GM19193 (cell line): ENCODE measurements around the gene LEAP2.

Experiments
- POLR2A ChIP-seq: IDR thresholded peaks from 4 replicates; pipeline ENCODE4 v1.6.1; 2011; ENCODE audit not compliant: insufficient read depth, insufficient read length; ENCODE audit errors: extremely low read depth

The LEAP2 gene

GRCh38 chr5:132867046-132867451, 6.4 kb upstream of the LEAP2 start:
- no peak for TF ChIP-seq POLR2A

DNA sequence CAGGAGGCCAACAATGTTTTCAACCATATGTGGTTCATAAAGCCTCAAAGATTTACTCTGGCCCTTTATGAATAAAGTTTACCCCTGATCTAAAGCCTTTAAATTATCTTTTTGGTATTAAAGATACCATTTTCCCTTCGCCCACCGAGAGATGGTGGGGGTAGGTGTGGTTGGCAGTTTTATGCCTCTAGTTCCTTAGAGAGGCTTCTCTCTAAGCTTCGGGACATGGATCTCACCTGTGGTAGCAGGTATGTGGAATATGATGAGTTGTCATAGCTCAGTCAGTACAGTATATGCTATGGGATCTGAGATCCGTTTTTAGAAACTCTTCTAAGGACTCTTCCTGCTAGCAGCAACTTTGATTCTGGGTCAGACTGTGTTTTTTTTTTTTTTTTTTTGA, 4.7 kb upstream of the LEAP2 start:
- TF ChIP-seq POLR2A, result no peak

GRCh38 chr5:132870801-132871200, 2.7 kb upstream of the LEAP2 start:
- TF ChIP-seq POLR2A, result no peak

GRCh38 chr5:132871459-132872284, 1.8 kb upstream of the LEAP2 start:
- TF ChIP-seq POLR2A, result peak; percentile 16

DNA sequence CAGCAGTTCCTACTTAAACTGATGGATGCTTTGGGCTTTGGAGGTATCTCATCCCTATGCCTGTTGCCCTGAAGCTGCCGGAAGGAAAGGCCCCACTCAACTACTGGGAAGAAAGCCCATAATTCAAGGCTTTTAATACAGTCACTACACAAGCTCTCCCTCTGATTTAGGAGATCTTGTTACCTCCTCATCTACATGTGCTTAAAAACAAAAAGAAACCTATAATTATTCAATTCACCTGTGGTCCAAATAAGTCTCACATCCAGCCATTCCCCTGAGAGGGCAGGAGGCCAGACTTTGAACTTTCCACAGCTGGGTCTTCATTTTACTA, 715 bp upstream of the LEAP2 start:
- TF ChIP-seq POLR2A, result no peak

DNA sequence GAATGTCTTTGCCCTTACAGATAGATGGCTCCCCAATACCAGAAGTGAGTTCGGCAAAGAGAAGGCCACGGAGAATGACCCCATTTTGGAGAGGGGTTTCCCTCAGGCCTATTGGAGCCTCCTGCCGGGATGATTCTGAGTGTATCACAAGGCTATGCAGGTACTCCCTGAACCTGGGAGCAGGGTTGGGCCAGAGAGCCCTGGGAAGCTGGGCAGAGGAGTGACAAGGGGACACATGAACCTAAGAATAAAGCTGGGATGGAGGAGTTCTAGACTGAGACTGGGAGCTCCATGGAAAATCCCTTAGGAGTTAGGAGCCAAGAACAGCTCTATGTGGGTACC, 433 bp downstream of the LEAP2 start:
- TF ChIP-seq POLR2A, result no peak

DNA sequence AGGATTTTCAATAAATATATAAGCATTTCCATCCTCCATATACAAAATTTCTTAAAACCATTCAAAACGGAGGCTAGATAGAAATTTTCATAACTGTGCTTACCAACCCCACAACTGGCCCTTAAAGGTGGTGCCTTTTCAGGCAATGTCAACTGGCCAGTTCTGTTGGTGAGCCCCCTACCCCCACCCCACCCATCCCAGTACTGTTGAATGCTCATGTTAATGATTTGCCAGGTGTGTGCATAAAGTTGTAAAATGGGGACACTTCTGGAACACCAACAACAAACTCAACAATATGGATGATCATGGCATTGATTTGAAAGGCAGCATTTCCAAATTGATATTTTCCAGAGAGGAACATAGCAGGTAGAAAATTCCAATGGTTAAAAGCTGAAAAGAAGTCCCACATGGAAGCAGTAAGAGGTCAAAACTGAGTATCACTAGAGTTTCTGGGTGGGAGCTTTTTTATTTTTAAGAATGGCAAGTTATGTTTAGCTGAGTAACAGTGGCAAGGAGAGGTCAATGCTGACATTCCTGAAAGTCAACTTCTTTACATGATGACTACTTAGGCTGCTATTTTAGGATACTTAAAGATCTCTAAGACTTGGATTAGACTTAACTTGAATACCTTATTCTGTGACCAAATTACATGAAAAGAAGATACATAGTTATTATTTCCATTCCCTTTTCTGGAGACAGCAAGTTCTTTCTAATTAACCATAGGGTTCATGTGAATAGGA, 2.7 kb downstream of the LEAP2 start:
- no peak for TF ChIP-seq POLR2A

DNA sequence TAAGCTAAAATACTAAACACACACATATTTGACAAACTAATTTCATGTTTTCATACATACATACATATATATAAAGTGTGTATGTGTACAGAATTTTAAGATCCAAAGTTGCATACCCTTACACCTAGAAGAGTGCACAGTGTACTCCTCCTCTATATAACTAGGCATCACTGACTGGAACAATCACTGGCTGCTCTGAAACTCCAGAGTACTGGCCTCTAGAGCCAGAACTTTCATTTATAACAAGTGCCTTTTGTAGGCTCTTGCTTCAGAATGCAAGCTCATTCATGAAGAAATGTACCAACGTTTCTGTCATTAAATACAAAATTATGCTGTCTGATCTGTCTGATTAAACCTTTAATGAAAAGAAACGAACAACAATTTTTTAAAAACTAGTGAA, 4.0 kb downstream of the LEAP2 start:
- no peak for TF ChIP-seq POLR2A

GRCh38 chr5:132877938-132878337, 4.5 kb downstream of the LEAP2 start:
- no peak for TF ChIP-seq POLR2A

GRCh38 chr5:132883261-132883834, 9.9 kb downstream of the LEAP2 start:
- no peak for TF ChIP-seq POLR2A

GRCh38 chr5:132884548-132884947, 11.1 kb downstream of the LEAP2 start:
- TF ChIP-seq POLR2A, result no peak

DNA sequence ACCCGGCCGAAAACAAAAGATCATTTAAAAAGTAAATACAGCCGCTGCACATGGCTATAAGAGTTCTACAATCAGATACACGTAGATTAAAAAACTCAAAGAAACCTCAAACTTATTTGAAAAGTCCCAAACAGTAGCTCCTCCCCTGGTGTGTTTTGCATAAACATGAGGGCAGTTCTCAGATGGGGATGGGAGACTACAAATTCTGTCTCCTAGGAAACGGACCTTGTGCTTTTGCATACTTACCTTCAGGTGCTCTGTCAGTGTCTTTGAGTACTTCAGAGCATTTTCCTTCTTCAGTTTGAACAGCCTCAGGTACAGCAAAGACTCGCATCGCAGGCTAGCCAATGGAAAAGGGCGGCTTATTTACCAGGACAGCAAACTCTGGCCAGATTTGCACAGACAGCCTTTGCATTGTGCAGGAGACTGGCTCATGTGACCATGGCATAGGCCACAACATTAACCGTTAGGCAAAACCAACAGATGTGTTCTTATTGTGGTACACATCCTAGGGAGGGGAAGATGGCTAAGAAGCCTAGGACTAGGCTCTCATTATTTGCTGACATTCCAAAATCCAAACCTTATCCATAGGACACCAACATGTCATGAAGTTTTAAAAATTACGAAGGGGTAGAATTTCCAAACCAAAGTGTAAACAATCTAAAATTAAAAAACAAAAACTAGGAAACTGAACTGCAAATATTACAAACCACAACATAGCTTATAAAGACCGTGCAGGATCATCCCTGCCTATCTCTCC, 12.8 kb downstream of the LEAP2 start:
- no peak for TF ChIP-seq POLR2A

DNA sequence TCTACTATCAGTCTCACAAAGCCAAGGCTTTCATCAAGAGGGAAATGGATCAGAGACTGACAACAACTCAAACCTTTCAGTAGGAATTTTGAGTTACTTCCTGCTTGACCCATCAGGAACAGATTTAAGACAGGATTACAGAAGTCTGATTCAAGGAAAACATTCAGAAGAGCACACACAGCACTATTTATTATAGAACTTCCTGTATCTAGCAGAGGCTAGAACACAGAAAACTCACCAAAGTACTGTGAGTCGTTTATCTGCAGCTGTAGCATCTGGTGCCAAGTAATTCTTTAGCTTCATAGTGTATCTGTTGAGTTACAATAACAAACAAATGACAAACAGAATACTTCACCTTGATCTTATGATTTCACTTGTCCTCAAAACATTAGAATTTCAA, 13.8 kb downstream of the LEAP2 start:
- no peak for TF ChIP-seq POLR2A

DNA sequence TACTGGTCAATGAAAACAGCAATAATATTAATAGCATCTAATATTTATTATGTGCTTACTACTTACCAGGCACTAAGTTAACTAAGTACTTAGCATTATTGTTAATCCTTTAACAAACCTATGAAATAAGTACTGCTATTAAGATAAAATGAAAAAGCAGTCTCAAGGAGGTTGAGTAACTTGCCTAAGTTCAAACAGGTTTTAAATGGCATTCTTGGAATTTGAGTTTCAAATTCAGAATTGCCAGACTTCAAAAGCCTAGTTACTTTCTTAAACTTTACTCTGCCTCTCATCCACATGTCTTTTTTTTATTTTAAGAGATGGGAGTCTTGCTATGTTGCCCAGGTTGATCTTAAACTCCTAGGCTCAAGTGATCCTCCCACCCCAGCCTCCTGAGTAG, 16.0 kb downstream of the LEAP2 start:
- TF ChIP-seq POLR2A, result no peak

GRCh38 chr5:132890817-132891216, 17.3 kb downstream of the LEAP2 start:
- no peak for TF ChIP-seq POLR2A

GRCh38 chr5:132895719-132896305, 22.3 kb downstream of the LEAP2 start:
- TF ChIP-seq POLR2A, result no peak

- TF ChIP-seq POLR2A, result no peak
Observed at GRCh38 chr5:132896685-132897084, 23.2 kb downstream of the LEAP2 start.
